HEK293 (cell line): ENCODE measurements around the gene SAMM50.

ENCODE experiments used
- BCL11A ChIP-seq: fragments of 450-650 bp; formaldehyde crosslinking; IDR thresholded peaks from 2 replicates; pipeline ENCODE4 v1.5.1; 2016; ENCODE audit warnings: low read depth, missing biosample characterization, missing genetic modification characterization
- GFI1B ChIP-seq: fragments of 450-650 bp; formaldehyde crosslinking; IDR thresholded peaks from 2 replicates; pipeline ENCODE4 v1.5.1; 2016; ENCODE audit warnings: missing biosample characterization, missing genetic modification characterization
- REST ChIP-seq: fragments of 450-650 bp; formaldehyde crosslinking; IDR thresholded peaks from 2 replicates; pipeline ENCODE4 v1.5.1; 2016; ENCODE audit warnings: missing biosample characterization, missing genetic modification characterization
- ZBTB11 ChIP-seq: fragments of 450-650 bp; formaldehyde crosslinking; conservative IDR thresholded peaks from 2 replicates; pipeline ENCODE4 v1.5.1; 2016; ENCODE audit warnings: low read depth, missing biosample characterization, missing genetic modification characterization
- ZBTB26 ChIP-seq: fragments of 450-650 bp; formaldehyde crosslinking; optimal IDR thresholded peaks from 2 replicates; pipeline ENCODE3; 2016; ENCODE audit warnings: missing biosample characterization, mild to moderate bottlenecking, missing genetic modification characterization
- ZBTB7A ChIP-seq: fragments of 450-650 bp; formaldehyde crosslinking; IDR thresholded peaks from 2 replicates; pipeline ENCODE4 v1.5.1; 2016; ENCODE audit warnings: low read depth, missing biosample characterization, missing genetic modification characterization
- ZNF23 ChIP-seq: fragments of 450-650 bp; formaldehyde crosslinking; IDR thresholded peaks from 2 replicates; pipeline ENCODE4 v1.5.1; 2016; ENCODE audit warnings: missing biosample characterization, missing genetic modification characterization, borderline replicate concordance
- ZNF629 ChIP-seq: fragments of 450-650 bp; formaldehyde crosslinking; IDR thresholded peaks from 2 replicates; pipeline ENCODE4 v1.5.1; 2017; ENCODE audit warnings: missing biosample characterization, missing genetic modification characterization
- ZNF792 ChIP-seq: fragments of 450-650 bp; formaldehyde crosslinking; IDR thresholded peaks from 2 replicates; pipeline ENCODE4 v1.5.1; 2016; ENCODE audit warnings: missing biosample characterization, missing genetic modification characterization
- ZSCAN5A ChIP-seq: fragments of 450-650 bp; formaldehyde crosslinking; IDR thresholded peaks from 2 replicates; pipeline ENCODE4 v1.5.1; 2016; ENCODE audit warnings: missing biosample characterization, missing genetic modification characterization
- TF ChIP-seq, protein P1 (sequence below): fragments of 450-650 bp; formaldehyde crosslinking; IDR thresholded peaks from 2 replicates; pipeline ENCODE4 v1.5.1; 2016; ENCODE audit warnings: missing biosample characterization, missing genetic modification characterization
- TF ChIP-seq, protein P2 (sequence below): sonication (generic); formaldehyde crosslinking; IDR thresholded peaks from 2 replicates; pipeline ENCODE4 v1.8.1; 2022; ENCODE audit warnings: mild to moderate bottlenecking, moderate library complexity, missing genetic modification reagents
- TF ChIP-seq, protein P3 (sequence below): fragments of 450-650 bp; formaldehyde crosslinking; IDR thresholded peaks from 2 replicates; pipeline ENCODE4 v1.5.1; 2017; ENCODE audit warnings: missing biosample characterization, missing genetic modification characterization
- TF ChIP-seq, protein P4 (sequence below): fragments of 450-650 bp; formaldehyde crosslinking; IDR thresholded peaks from 2 replicates; pipeline ENCODE4 v1.5.1; 2016; ENCODE audit warnings: missing biosample characterization, missing genetic modification characterization

DNA sequence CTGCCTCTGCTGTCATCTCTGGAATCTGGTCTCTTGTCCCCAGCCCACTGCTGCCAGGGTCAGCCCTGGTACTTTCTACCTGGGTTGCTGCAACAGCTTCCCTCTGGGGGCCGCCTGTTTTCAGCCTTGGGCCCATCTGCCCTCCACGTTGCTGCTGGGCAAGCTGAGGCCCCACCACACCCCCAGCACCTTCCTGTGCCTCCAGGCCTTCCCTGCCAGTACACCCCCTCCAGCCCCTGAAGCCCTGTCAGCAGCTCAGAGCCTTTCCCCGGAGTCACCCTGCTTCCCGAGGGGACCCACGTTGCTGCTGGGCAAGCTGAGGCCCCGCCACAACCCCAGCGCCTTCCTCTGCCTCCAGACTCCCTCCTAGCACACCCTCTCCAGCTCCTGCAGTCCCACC is 3.3 kb upstream of the SAMM50 start:
- TF ChIP-seq, protein P1, sequence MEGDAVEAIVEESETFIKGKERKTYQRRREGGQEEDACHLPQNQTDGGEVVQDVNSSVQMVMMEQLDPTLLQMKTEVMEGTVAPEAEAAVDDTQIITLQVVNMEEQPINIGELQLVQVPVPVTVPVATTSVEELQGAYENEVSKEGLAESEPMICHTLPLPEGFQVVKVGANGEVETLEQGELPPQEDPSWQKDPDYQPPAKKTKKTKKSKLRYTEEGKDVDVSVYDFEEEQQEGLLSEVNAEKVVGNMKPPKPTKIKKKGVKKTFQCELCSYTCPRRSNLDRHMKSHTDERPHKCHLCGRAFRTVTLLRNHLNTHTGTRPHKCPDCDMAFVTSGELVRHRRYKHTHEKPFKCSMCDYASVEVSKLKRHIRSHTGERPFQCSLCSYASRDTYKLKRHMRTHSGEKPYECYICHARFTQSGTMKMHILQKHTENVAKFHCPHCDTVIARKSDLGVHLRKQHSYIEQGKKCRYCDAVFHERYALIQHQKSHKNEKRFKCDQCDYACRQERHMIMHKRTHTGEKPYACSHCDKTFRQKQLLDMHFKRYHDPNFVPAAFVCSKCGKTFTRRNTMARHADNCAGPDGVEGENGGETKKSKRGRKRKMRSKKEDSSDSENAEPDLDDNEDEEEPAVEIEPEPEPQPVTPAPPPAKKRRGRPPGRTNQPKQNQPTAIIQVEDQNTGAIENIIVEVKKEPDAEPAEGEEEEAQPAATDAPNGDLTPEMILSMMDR = no peak
- TF ChIP-seq, protein P2, sequence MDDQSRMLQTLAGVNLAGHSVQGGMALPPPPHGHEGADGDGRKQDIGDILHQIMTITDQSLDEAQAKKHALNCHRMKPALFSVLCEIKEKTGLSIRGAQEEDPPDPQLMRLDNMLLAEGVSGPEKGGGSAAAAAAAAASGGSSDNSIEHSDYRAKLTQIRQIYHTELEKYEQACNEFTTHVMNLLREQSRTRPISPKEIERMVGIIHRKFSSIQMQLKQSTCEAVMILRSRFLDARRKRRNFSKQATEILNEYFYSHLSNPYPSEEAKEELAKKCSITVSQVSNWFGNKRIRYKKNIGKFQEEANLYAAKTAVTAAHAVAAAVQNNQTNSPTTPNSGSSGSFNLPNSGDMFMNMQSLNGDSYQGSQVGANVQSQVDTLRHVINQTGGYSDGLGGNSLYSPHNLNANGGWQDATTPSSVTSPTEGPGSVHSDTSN (CRISPR knock-in tag) = no peak
- TF ChIP-seq ZNF792 (tag by site-specific recombination) (no peak), ZBTB7A (tag by site-specific recombination) (no peak), ZBTB11 (tag by site-specific recombination) (no peak), BCL11A (tag by site-specific recombination) (no peak), ZNF23 (tag by site-specific recombination) (no peak), ZNF629 (tag by site-specific recombination) (no peak), REST (tag by site-specific recombination) (no peak), ZSCAN5A (tag by site-specific recombination) (no peak), GFI1B (tag by site-specific recombination) (no peak), ZBTB26 (no peak)
- TF ChIP-seq, protein P3, sequence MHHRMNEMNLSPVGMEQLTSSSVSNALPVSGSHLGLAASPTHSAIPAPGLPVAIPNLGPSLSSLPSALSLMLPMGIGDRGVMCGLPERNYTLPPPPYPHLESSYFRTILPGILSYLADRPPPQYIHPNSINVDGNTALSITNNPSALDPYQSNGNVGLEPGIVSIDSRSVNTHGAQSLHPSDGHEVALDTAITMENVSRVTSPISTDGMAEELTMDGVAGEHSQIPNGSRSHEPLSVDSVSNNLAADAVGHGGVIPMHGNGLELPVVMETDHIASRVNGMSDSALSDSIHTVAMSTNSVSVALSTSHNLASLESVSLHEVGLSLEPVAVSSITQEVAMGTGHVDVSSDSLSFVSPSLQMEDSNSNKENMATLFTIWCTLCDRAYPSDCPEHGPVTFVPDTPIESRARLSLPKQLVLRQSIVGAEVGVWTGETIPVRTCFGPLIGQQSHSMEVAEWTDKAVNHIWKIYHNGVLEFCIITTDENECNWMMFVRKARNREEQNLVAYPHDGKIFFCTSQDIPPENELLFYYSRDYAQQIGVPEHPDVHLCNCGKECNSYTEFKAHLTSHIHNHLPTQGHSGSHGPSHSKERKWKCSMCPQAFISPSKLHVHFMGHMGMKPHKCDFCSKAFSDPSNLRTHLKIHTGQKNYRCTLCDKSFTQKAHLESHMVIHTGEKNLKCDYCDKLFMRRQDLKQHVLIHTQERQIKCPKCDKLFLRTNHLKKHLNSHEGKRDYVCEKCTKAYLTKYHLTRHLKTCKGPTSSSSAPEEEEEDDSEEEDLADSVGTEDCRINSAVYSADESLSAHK = no peak
- TF ChIP-seq, protein P4, sequence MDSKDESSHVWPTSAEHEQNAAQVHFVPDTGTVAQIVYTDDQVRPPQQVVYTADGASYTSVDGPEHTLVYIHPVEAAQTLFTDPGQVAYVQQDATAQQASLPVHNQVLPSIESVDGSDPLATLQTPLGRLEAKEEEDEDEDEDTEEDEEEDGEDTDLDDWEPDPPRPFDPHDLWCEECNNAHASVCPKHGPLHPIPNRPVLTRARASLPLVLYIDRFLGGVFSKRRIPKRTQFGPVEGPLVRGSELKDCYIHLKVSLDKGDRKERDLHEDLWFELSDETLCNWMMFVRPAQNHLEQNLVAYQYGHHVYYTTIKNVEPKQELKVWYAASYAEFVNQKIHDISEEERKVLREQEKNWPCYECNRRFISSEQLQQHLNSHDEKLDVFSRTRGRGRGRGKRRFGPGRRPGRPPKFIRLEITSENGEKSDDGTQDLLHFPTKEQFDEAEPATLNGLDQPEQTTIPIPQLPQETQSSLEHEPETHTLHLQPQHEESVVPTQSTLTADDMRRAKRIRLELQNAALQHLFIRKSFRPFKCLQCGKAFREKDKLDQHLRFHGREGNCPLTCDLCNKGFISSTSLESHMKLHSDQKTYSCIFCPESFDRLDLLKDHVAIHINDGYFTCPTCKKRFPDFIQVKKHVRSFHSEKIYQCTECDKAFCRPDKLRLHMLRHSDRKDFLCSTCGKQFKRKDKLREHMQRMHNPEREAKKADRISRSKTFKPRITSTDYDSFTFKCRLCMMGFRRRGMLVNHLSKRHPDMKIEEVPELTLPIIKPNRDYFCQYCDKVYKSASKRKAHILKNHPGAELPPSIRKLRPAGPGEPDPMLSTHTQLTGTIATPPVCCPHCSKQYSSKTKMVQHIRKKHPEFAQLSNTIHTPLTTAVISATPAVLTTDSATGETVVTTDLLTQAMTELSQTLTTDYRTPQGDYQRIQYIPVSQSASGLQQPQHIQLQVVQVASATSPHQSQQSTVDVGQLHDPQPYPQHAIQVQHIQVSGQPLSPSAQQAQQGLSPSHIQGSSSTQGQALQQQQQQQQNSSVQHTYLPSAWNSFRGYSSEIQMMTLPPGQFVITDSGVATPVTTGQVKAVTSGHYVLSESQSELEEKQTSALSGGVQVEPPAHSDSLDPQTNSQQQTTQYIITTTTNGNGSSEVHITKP (tag by site-specific recombination) = no peak
